Stimulated activated CD4-positive, alpha-beta T cell treated with anti-CD3 and anti-CD28 coated beads, Interleukin-4, amount 100 ng/mL, for 24 hours (primary cell): Measurements from ENCODE around the gene SLC11A2.
"Not testable (repeated sequence)": the region's sequence is repeated elsewhere in the genome, so short reads cannot be mapped to it uniquely, and the experiment has no call there.

Experiments used
- DNase-seq: peaks from one replicate; pipeline ENCODE4 v3.0.0-alpha.2; 2020

Gene SLC11A2

GRCh38 chr12:50988871-50989270 is 37.3 kb downstream of the SLC11A2 start:
- no peak for DNase-seq

- DNase-seq, result no peak
These were observed 38.1 kb downstream of the SLC11A2 start for GRCh38 chr12:50988051-50988450.

- peak; percentile 9 for DNase-seq
These were observed 39.0 kb downstream of the SLC11A2 start for GRCh38 chr12:50986966-50987737.

- DNase-seq, result peak; percentile 16
These were observed 40.9 kb downstream of the SLC11A2 start for GRCh38 chr12:50985322-50985721.

- DNase-seq, result no peak
These were observed 41.4 kb downstream of the SLC11A2 start for GRCh38 chr12:50984586-50985298.

- DNase-seq, result no peak
These were observed 44.6 kb downstream of the SLC11A2 start for GRCh38 chr12:50981319-50982239.

GRCh38 chr12:50980545-50980944 is 45.6 kb downstream of the SLC11A2 start:
- DNase-seq, result no peak

- peak; percentile 61 for DNase-seq
These were observed 46.7 kb downstream of the SLC11A2 start for GRCh38 chr12:50979369-50980052.

GRCh38 chr12:50971946-50972345 is 54.2 kb downstream of the SLC11A2 start:
- DNase-seq, result no peak

- no peak for DNase-seq
These were observed 61.8 kb downstream of the SLC11A2 start for GRCh38 chr12:50964432-50964831.

GRCh38 chr12:50961708-50962107 is 64.5 kb downstream of the SLC11A2 start:
- no peak for DNase-seq

- no peak for DNase-seq
These were observed 66.1 kb downstream of the SLC11A2 start for GRCh38 chr12:50960130-50960529.

GRCh38 chr12:50955697-50956096 is 70.5 kb downstream of the SLC11A2 start:
- DNase-seq, result no peak

GRCh38 chr12:50955288-50955687 is 70.9 kb downstream of the SLC11A2 start:
- DNase-seq, result no peak

- not testable (repeated sequence) for DNase-seq
These were observed 71.4 kb downstream of the SLC11A2 start for GRCh38 chr12:50954789-50955188.

- DNase-seq, result no peak
These were observed 73.1 kb downstream of the SLC11A2 start for GRCh38 chr12:50953047-50953446.

GRCh38 chr12:50952510-50952909 is 73.7 kb downstream of the SLC11A2 start, which contains the start of gene HIGD1C:
Gene HIGD1C (plus strand): TSS chr12:50952544. CDS start chr12:50953999, 1,455 bp downstream.
- DNase-seq, result no peak

- no peak for DNase-seq
These were observed 75.1 kb downstream of the SLC11A2 start for GRCh38 chr12:50951112-50951511.

- DNase-seq, result no peak
These were observed 76.3 kb downstream of the SLC11A2 start for GRCh38 chr12:50949801-50950302.

- no peak for DNase-seq
These were observed 77.4 kb downstream of the SLC11A2 start for GRCh38 chr12:50948798-50949197.

- DNase-seq, result no peak
These were observed 78.1 kb downstream of the SLC11A2 start for GRCh38 chr12:50947933-50948626.

GRCh38 chr12:50937653-50938052 is 88.5 kb downstream of the SLC11A2 start:
- DNase-seq, result no peak
